ENCODE results near the gene COL5A2.

Gene COL5A2

DNA sequence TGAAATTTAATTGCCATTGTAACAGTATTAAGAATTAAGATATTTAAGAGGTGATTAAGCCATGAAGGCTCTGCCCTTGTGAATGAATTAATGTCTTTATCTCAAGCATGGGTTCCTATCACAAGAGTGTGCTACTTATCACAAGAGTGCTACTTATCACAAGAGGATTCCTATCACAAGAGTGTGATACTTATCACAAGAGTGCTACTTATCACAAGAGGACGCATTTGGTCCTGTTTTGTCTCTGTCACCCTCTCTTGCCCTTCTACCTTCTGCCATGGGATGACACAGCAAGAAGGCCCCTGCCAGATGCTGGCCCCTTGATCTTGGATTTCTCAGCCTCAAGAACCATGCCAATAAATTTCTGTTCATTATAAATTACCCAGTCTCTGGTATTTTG, 13.2 kb upstream of the COL5A2 start:
- no peaks in the 10 kb centered on the region for H3K79me2 ChIP-seq (ENCODE audit: insufficient read depth, low read length)
- no peaks in the 10 kb centered on the region for H3F3A ChIP-seq (ENCODE audit: insufficient read depth)
- no peaks in the 10 kb centered on the region for H4K20me1 ChIP-seq (ENCODE audit: low read depth, low read length)
- H3K36me3 ChIP-seq (ENCODE audit: low read length): no peaks in the 10 kb centered on the region
- TF ChIP-seq CTCF (IDR thresholded peaks at IDR 0.05; ENCODE audit: insufficient read depth, low read length, poor library complexity, severe bottlenecking): no peak
- no peak for TF ChIP-seq EZH2phosphoT487 (conservative IDR thresholded peaks at IDR 0.05; ENCODE audit: low read length)
- no peak overlapping the region for H3K4me2 ChIP-seq (ENCODE audit: low read depth, low read length, poor library complexity, severe bottlenecking)
- H3K9ac ChIP-seq (ENCODE audit: low read length): no peak overlapping the region
- no peaks in the 10 kb centered on the region for H3K9me3 ChIP-seq (ENCODE audit: insufficient read depth, low read length)
- H3K27me3 ChIP-seq (ENCODE audit: low read length): no peaks in the 10 kb centered on the region
- H3K9me2 ChIP-seq (replicated peaks; ENCODE audit: insufficient read depth, low read length): no peaks in the 10 kb centered on the region
- H2AFZ ChIP-seq (ENCODE audit: low read depth, low read length, severe bottlenecking): no peak overlapping the region
- H3K4me3 ChIP-seq (ENCODE audit: insufficient read depth, low read length, poor library complexity, severe bottlenecking): no peak overlapping the region
- no peak overlapping the region for H3K27ac ChIP-seq (ENCODE audit: low read depth, low read length)

GRCh38 chr2:189191766-189192165, 12.2 kb upstream of the COL5A2 start:
- H3K4me3 ChIP-seq (ENCODE audit: insufficient read depth, low read length, poor library complexity, severe bottlenecking): no peak overlapping the region
- H3K27me3 ChIP-seq (ENCODE audit: low read length): no peaks in the 10 kb centered on the region
- H3K27ac ChIP-seq (ENCODE audit: low read depth, low read length): no peak overlapping the region
- H3F3A ChIP-seq (ENCODE audit: insufficient read depth): no peaks in the 10 kb centered on the region
- TF ChIP-seq EZH2phosphoT487 (conservative IDR thresholded peaks at IDR 0.05; ENCODE audit: low read length) (no peak), CTCF (IDR thresholded peaks at IDR 0.05; ENCODE audit: insufficient read depth, low read length, poor library complexity, severe bottlenecking) (no peak)
- H3K9ac ChIP-seq (ENCODE audit: low read length): no peak overlapping the region
- H2AFZ ChIP-seq (ENCODE audit: low read depth, low read length, severe bottlenecking): no peak overlapping the region
- no peaks in the 10 kb centered on the region for H3K79me2 ChIP-seq (ENCODE audit: insufficient read depth, low read length)
- H3K36me3 ChIP-seq (ENCODE audit: low read length): no peaks in the 10 kb centered on the region
- H3K4me2 ChIP-seq (ENCODE audit: low read depth, low read length, poor library complexity, severe bottlenecking): no peak overlapping the region
- no peaks in the 10 kb centered on the region for H3K9me3 ChIP-seq (ENCODE audit: insufficient read depth, low read length)
- no peaks in the 10 kb centered on the region for H4K20me1 ChIP-seq (ENCODE audit: low read depth, low read length)
- H3K9me2 ChIP-seq (replicated peaks; ENCODE audit: insufficient read depth, low read length): no peaks in the 10 kb centered on the region

- Histone ChIP-seq H3K79me2 (ENCODE audit: insufficient read depth, low read length) (no peaks in the 10 kb centered on the region), H2AFZ (ENCODE audit: low read depth, low read length, severe bottlenecking) (no peak overlapping the region), H4K20me1 (ENCODE audit: low read depth, low read length) (no peaks in the 10 kb centered on the region), H3K36me3 (ENCODE audit: low read length) (no peaks in the 10 kb centered on the region), H3K4me3 (ENCODE audit: insufficient read depth, low read length, poor library complexity, severe bottlenecking) (no peak overlapping the region), H3K9me3 (ENCODE audit: insufficient read depth, low read length) (no peaks in the 10 kb centered on the region), H3K4me2 (ENCODE audit: low read depth, low read length, poor library complexity, severe bottlenecking) (no peak overlapping the region), H3F3A (ENCODE audit: insufficient read depth) (no peaks in the 10 kb centered on the region), H3K9me2 (replicated peaks; ENCODE audit: insufficient read depth, low read length) (no peaks in the 10 kb centered on the region), H3K9ac (ENCODE audit: low read length) (no peak overlapping the region), H3K27ac (ENCODE audit: low read depth, low read length) (no peak overlapping the region), H3K27me3 (ENCODE audit: low read length) (no peaks in the 10 kb centered on the region)
- TF ChIP-seq CTCF (IDR thresholded peaks at IDR 0.05; ENCODE audit: insufficient read depth, low read length, poor library complexity, severe bottlenecking): no peak
- TF ChIP-seq EZH2phosphoT487 (conservative IDR thresholded peaks at IDR 0.05; ENCODE audit: low read length): no peak
Observed at GRCh38 chr2:189190685-189191084, 11.1 kb upstream of the COL5A2 start.
